Measurements from ENCODE around the gene SLC44A3.

SLC44A3 gene

DNA sequence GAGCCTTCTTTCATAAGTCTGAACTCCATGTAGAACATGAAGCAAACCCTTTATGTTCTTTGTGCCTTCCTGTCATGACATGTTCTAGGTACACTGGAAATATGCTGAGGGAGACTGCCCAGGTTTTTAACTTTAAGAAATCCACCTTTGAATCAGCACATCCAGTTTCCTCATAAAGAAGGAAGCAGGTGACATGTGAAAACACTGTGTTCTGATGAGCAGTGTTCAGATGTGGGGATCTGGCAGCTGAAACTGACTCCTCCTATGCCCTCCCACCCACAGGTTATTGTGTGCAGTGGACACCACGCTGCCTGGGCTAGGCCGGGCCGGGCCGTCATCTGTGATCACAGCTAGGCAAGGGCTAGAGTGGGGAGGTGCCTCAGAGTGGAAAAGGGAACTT, 55.6 kb downstream of the SLC44A3 start:
- no peak for DNase-seq

DNA sequence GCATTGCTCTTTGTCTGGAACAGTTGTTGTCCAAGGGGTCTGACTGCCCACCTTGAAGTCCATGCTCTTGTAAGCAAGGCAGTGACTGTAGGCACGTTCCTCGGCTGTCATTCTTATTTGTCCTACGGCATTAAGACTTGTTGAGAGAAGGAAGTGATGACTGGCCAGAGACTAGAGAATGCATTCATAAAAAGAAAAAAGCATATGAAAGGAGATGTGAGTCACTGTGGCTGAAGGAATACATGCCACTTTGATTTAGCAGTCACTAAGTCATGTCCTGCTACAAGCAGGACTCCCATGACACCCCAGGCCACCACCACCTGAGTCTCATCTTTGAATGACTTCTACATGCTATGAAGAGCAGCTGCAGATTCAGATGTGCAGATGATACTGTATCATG, 56.2 kb downstream of the SLC44A3 start:
- no peak for DNase-seq

DNA sequence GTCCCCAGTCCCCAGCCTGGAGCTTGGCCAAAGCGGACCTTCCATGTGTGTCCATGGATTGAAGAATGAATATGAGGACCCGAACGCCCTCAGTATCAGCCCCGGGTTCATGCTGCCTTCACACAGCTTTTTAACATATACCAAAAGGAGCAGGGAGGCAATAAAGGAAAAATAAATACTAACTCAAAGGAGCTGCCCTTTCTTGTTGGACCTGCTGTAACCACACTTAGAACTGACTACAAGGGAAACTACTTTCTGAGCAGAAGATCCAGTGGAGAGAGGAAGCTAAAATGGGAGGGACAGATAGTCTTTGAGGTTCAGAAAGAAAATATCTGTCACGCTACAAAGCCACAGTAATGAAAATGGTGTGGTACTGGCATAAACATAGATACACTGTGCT, 58.2 kb downstream of the SLC44A3 start:
- no peak for DNase-seq

GRCh38 chr1:94883691-94884090, 63.5 kb downstream of the SLC44A3 start:
- DNase-seq = no peak

DNA sequence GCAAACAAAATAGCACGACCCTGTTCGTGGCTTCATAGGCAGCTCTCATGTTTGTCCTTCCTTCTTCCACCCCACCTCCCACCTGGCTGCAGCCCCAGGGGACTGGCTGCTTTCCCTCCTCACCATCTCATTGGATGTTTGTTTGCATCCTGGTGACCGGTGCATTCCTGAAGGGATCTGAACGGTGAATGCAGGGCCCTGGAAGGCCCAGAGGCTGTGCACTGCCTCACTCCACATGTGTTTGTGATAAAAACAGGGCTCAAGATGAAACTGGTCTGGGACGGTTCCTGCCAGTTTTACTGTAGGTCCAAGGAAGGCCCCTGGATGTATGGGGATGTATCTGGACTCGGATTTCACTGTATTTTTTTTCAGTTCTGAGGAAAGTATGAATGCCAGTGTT, 63.9 kb downstream of the SLC44A3 start:
- DNase-seq = no peak

GRCh38 chr1:94884507-94884906, 64.3 kb downstream of the SLC44A3 start:
- DNase-seq = no peak

GRCh38 chr1:94886361-94886760, 66.2 kb downstream of the SLC44A3 start:
- no peak for DNase-seq

- DNase-seq = no peak
These were observed 66.9 kb downstream of the SLC44A3 start for GRCh38 chr1:94887106-94887505.

DNA sequence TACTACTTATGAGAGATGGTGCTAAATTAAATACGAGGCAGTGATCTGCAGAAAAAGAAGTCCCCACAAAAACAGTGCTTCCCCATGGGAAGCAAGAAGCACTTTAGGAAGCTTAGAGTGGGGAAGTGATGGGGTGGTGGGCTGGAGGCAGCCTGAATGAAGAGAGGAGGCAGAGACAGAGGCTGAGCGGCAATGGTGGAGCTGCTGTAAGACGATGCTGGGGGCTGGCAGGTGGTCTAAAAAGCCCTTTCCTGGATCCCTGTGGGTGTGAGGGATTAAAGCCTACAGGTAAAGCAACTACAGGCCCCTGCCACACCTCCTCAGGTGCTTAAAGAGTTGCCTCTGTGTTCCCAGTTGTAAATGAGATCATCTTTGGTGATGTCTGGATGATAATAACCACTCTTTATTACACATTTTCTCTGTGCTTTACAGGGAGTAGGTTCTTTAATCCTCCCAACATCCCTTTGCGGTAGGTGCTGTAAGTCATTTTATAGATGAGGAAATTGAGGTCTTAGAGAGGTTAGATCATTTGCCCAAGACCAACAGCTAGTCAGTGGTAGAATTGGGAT, 67.5 kb downstream of the SLC44A3 start:
- DNase-seq = no peak

- DNase-seq = no peak
These were observed 68.0 kb downstream of the SLC44A3 start for GRCh38 chr1:94888201-94888600.

DNA sequence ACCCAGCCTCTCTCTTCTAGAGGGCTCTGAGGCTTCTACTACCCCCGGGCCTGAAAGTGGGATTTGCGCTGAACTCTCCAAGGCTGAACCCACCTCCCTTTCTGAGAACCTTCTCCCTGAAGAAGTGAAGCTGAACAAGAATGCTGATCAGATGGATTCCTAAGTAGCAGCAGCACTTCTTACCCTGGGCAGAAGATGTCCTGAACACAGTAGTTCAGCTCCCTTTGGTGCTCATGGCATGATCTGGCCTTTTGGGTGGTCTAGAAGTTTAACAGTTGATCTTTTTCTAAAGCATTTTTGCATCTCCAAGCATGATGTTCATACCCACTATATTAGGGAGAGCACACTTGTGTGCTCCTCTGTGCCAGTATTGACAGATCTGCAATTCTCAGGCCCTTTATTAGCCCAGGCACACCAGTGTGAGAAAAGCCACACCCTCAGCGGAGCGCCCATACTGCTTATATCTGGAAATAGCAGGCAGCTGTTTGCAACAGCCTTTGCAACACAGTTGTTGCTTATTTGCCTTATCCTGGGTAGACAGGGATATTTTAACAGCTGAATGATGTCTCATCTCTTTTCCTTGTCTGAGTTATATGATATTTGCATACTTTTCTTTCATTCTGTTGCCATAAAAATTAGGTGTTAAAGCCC, 72.6 kb downstream of the SLC44A3 start:
- DNase-seq = no peak

- no peak for DNase-seq
These were observed 74.5 kb downstream of the SLC44A3 start for GRCh38 chr1:94894630-94895029.

DNA sequence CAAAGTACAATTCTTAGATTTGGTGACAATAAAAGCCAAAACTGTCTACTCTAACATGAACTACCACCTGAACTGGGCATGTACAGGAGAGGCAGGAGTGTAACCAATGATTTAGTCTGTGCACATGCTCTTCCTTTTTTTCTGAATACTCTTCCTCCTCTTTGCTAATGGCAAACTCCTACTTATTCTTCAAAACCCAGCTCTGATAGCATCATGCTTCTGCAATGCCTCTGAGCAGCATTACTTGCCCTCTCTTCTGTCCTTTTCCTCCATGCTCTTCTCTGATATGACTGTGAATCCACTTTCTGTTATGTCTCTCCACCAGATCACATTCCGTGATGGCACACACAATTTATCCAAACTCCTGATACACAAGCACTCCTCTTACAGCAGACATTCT, 75.4 kb downstream of the SLC44A3 start:
- no peak for DNase-seq

- no peak for DNase-seq
These were observed 78.6 kb downstream of the SLC44A3 start for GRCh38 chr1:94898491-94899385.

- no peak for DNase-seq
These were observed 79.6 kb downstream of the SLC44A3 start for GRCh38 chr1:94899756-94900155.

- DNase-seq = no peak
These were observed 81.7 kb downstream of the SLC44A3 start for GRCh38 chr1:94901841-94902240.

- DNase-seq = no peak
These were observed 83.3 kb downstream of the SLC44A3 start for GRCh38 chr1:94903280-94904009.

DNA sequence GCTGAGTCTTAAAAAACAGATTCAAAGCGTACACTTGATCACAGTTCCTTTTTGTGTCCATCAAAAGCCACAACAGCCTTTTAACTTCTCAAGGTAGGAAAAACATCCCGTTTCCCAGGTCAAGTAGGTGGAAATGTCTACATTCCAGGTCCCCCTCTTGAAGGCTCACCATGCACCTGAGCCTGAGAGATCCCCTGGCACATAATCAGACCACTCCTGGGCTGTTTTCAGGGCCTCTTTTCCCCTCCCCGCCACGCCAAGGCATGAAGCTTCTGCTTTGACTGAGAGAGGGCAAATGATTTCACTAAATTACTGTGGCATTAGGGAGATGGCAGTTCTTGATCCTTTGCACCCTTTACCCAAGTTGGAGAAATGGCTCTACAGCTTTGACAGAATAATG, 85.0 kb downstream of the SLC44A3 start:
- no peak for DNase-seq

GRCh38 chr1:94906382-94906781, 86.2 kb downstream of the SLC44A3 start:
- no peak for DNase-seq

DNA sequence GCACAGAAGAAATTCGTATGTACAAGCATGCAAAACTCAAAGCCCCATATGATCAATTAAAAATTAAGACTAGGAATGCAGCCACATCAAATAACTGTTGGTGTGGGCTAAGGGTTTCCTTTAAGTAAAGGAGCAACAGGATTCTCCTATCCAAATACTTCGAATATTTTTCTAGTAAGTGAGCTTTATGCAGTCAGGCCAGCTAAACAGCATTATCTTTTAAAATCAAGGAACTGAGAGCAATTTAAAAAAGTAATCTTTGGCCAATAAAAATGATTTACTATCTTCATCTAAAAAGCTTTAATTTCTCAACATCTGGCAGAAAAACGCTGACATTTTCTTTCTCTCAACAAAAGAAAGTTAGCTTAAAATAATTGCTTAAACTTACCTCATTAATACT, 87.0 kb downstream of the SLC44A3 start:
- no peak for DNase-seq

GRCh38 chr1:94908190-94908589, 88.0 kb downstream of the SLC44A3 start:
- DNase-seq = no peak

- no peak for DNase-seq
These were observed 88.8 kb downstream of the SLC44A3 start for GRCh38 chr1:94908965-94909364.

- no peak for DNase-seq
These were observed 89.3 kb downstream of the SLC44A3 start for GRCh38 chr1:94909486-94909885.
